Type B pancreatic cell (in vitro differentiated cells): ENCODE results near the gene USP51. TPM values are rescaled to one million over a fixed set of nuclear protein-coding genes. Genes with fewer than 3 reads are reported as not detected.
"Not testable (repeated sequence)": the region's sequence is repeated elsewhere in the genome, so short reads cannot be mapped to it uniquely, and the experiment has no call there.

Experiments
- DNase-seq: peaks from one replicate; pipeline ENCODE4 v3.0.0; 2021; ENCODE audit warnings: mixed read lengths; ENCODE audit not compliant: unreplicated experiment; ENCODE audit errors: extremely low spot score
- H3K27ac Mint-ChIP-seq: 2 replicates; pipeline ENCODE4 v1.8.0; 2021; ENCODE audit warnings: mild to moderate bottlenecking, mixed read lengths
- H3K27me3 Mint-ChIP-seq: 2 replicates; pipeline ENCODE4 v1.8.0; 2021; ENCODE audit warnings: mixed read lengths
- H3K36me3 Mint-ChIP-seq: 2 replicates; pipeline ENCODE4 v1.8.0; 2021; ENCODE audit warnings: mixed read lengths
- H3K4me1 Mint-ChIP-seq: one replicate; pipeline ENCODE4 v1.8.0; 2021; ENCODE audit warnings: mixed read lengths; ENCODE audit not compliant: unreplicated experiment
- H3K4me3 Mint-ChIP-seq: 2 replicates; pipeline ENCODE4 v1.8.0; 2021; ENCODE audit warnings: mild to moderate bottlenecking, mixed read lengths
- H3K9me3 Mint-ChIP-seq: 2 replicates; pipeline ENCODE4 v1.8.0; 2021; ENCODE audit warnings: mixed read lengths
- total RNA-seq: library from RNA; stranded (reverse); gene quantifications from 2 replicates; pipeline ENCODE4 v1.2.1, GENCODE V29; 2021; ENCODE audit warnings: low replicate concordance
- TF ChIP-seq, protein P1 (sequence below): fragments of 200-600 bp; sonication (generic); conservative IDR thresholded peaks from 2 replicates; pipeline ENCODE4 v1.5.0; 2021; ENCODE audit warnings: antibody characterized with exemption, mild to moderate bottlenecking

Gene USP51
- total RNA-seq, 1 donor from 2014 or later, result 8.9 TPM

GRCh38 chrX:55455708-55456107 is 33.9 kb downstream of the USP51 start:
- DNase-seq, H3K4me3 Mint-ChIP-seq, H3K27me3 Mint-ChIP-seq, H3K9me3 Mint-ChIP-seq, H3K36me3 Mint-ChIP-seq, H3K27ac Mint-ChIP-seq, H3K4me1 Mint-ChIP-seq: not testable (repeated sequence)

- Mint-ChIP-seq H3K27me3 (no peaks in the 10 kb centered on the region), H3K27ac (peak overlapping the region; percentile 88), H3K9me3 (no peaks in the 10 kb centered on the region), H3K4me3 (peak overlapping the region; percentile 95), H3K36me3 (no peaks in the 10 kb centered on the region), H3K4me1 (no peaks in the 10 kb centered on the region)
- DNase-seq, result no peak
- TF ChIP-seq, protein P1, sequence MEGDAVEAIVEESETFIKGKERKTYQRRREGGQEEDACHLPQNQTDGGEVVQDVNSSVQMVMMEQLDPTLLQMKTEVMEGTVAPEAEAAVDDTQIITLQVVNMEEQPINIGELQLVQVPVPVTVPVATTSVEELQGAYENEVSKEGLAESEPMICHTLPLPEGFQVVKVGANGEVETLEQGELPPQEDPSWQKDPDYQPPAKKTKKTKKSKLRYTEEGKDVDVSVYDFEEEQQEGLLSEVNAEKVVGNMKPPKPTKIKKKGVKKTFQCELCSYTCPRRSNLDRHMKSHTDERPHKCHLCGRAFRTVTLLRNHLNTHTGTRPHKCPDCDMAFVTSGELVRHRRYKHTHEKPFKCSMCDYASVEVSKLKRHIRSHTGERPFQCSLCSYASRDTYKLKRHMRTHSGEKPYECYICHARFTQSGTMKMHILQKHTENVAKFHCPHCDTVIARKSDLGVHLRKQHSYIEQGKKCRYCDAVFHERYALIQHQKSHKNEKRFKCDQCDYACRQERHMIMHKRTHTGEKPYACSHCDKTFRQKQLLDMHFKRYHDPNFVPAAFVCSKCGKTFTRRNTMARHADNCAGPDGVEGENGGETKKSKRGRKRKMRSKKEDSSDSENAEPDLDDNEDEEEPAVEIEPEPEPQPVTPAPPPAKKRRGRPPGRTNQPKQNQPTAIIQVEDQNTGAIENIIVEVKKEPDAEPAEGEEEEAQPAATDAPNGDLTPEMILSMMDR, result no peak
Observed at GRCh38 chrX:55452833-55453124, 36.9 kb downstream of the USP51 start.

- Mint-ChIP-seq H3K4me3 (peak within 1 kb of the TSS; percentile 95), H3K9me3 (no peaks in the 10 kb centered on the region), H3K4me1 (no peaks in the 10 kb centered on the region), H3K27me3 (peaks cover 3% of the 10 kb centered on the region), H3K27ac (peak within 1 kb of the TSS; percentile 88), H3K36me3 (no peaks in the 10 kb centered on the region)
- DNase-seq, result peak; percentile 72
- TF ChIP-seq, protein P1, result no peak
Observed at GRCh38 chrX:55451990-55452832, 37.4 kb downstream of the USP51 start, which contains the start of gene MAGEH1. MAGEH1 (plus strand) TSS chrX:55452127; CDS start chrX:55452375, 248 bp downstream.

GRCh38 chrX:55451626-55451989 is 38.0 kb downstream of the USP51 start:
- H3K27me3 Mint-ChIP-seq, result peaks cover 6% of the 10 kb centered on the region
- no peaks in the 10 kb centered on the region for H3K36me3 Mint-ChIP-seq
- H3K4me1 Mint-ChIP-seq, result no peaks in the 10 kb centered on the region
- H3K4me3 Mint-ChIP-seq, result peak overlapping the region; percentile 95
- H3K9me3 Mint-ChIP-seq, result no peaks in the 10 kb centered on the region
- no peak for DNase-seq
- peak overlapping the region; percentile 88 for H3K27ac Mint-ChIP-seq
- TF ChIP-seq, protein P1, result no peak

- TF ChIP-seq, protein P1, result no peak
- no peaks in the 10 kb centered on the region for H3K36me3 Mint-ChIP-seq
- peaks cover 6% of the 10 kb centered on the region for H3K27me3 Mint-ChIP-seq
- DNase-seq, result no peak
- no peaks in the 10 kb centered on the region for H3K9me3 Mint-ChIP-seq
- H3K4me1 Mint-ChIP-seq, result no peaks in the 10 kb centered on the region
- H3K4me3 Mint-ChIP-seq, result peak overlapping the region; percentile 95
- no peak overlapping the region for H3K27ac Mint-ChIP-seq
Observed at GRCh38 chrX:55451141-55451540, 38.5 kb downstream of the USP51 start.

- Mint-ChIP-seq H3K27ac (no peak overlapping the region), H3K27me3 (peaks cover 11% of the 10 kb centered on the region), H3K36me3 (no peaks in the 10 kb centered on the region), H3K4me1 (no peaks in the 10 kb centered on the region), H3K9me3 (no peaks in the 10 kb centered on the region), H3K4me3 (peak overlapping the region; percentile 52)
- DNase-seq, result no peak
- TF ChIP-seq, protein P1, result peak; percentile 28
Observed at GRCh38 chrX:55450259-55450658, 39.4 kb downstream of the USP51 start.

DNA sequence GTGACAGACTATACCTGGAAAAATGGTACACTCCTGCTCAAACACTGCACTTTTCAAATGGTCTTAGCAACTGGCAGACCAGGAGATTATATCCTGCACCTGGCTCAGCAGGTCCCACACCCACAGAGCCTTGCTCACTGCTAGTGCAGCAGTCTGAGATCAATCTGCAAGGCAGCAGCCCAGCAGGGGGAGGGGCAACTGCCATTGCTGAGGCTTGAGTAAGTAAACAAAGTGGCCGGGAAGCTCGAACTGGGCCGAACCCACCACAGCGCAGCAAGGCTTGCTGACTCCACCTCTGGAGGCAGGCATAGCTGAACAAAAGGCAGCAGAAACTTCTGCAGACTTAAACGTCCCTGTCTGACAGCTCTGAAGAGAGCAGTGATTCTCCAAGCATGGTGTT is 46.2 kb downstream of the USP51 start:
- H3K36me3 Mint-ChIP-seq, H3K27ac Mint-ChIP-seq, H3K4me1 Mint-ChIP-seq, DNase-seq, H3K4me3 Mint-ChIP-seq, H3K9me3 Mint-ChIP-seq: not testable (repeated sequence)
- H3K27me3 Mint-ChIP-seq, result peaks cover 11% of the 10 kb centered on the region
